ENCODE results near the gene OSBPL1A. TPM values are rescaled to one million over a fixed set of nuclear protein-coding genes. Genes with fewer than 3 reads are reported as not detected.
A peak's percentile ranks its signal among the peaks of the same experiment; 100 is the strongest.
"Not testable (repeated sequence)": the region's sequence is repeated elsewhere in the genome, so short reads cannot be mapped to it uniquely, and the experiment has no call there.

Gene OSBPL1A
- total RNA-seq, 1 experiment from 2014 or later = 16.6 TPM

- DNase-seq (ENCODE audit: low read depth) = no peak
Observed at GRCh38 chr18:24189007-24189528, 208.6 kb downstream of the OSBPL1A start.

- DNase-seq (ENCODE audit: low read depth) = no peak
Observed at GRCh38 chr18:24188120-24188519, 209.5 kb downstream of the OSBPL1A start.

DNA sequence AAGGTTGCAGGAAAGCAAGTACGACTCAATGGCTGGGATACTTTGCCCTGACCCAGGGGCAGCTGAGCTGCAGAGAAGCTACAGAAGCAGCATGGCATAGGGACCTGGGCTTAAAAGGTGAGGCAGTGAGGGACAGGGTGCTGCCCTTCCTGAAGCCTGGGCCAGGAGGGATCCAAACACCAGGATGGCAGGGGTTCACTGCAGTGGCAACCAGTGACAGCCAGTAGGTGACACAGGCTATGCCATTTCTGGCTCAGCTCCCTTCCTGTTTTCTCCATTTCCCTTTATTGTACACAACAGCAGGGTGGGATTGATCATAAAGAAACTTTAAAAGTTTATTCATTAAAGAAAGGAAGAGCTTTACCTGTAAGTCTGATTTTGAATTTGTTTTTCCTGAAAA lies 209.9 kb downstream of the OSBPL1A start:
- DNase-seq (ENCODE audit: low read depth) = no peak

GRCh38 chr18:24187049-24187448 lies 210.6 kb downstream of the OSBPL1A start:
- DNase-seq (ENCODE audit: low read depth) = no peak

- DNase-seq (ENCODE audit: low read depth) = no peak
Observed at GRCh38 chr18:24185805-24186204, 211.8 kb downstream of the OSBPL1A start.

- DNase-seq (ENCODE audit: low read depth) = peak; percentile 4
Observed at GRCh38 chr18:24181806-24182205, 215.8 kb downstream of the OSBPL1A start.

- no peak for DNase-seq (ENCODE audit: low read depth)
Observed at GRCh38 chr18:24180048-24180447, 217.6 kb downstream of the OSBPL1A start.

DNA sequence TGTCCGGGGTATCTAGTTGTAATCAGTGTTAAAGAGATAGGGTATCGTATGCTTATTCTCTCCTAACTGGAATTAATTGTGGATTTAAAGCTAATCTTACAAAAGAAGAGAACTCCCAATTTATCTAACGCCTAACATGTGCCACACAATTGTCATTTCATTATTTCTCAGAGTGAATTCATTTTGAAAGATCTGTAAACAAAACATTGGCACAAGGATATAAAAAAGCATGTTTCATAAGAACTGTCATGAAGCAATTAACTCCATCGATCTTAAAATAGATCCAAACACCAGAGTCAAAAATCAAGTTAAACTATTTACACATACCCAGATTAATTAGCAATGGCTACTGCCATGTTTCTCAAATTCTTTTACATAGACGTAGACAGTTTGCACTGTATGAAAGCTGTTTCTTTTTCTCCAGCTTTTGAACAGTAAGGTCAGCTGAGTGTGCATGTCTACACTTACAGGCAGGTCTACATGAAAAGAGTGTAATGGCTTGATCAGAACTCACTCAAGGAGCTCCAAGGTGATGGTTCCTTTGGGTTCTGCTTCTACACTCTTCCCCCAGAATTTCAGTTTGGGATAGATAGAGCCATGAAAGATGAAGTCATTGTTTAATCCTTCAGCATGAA lies 220.0 kb downstream of the OSBPL1A start:
- no peak for DNase-seq (ENCODE audit: low read depth)

DNA sequence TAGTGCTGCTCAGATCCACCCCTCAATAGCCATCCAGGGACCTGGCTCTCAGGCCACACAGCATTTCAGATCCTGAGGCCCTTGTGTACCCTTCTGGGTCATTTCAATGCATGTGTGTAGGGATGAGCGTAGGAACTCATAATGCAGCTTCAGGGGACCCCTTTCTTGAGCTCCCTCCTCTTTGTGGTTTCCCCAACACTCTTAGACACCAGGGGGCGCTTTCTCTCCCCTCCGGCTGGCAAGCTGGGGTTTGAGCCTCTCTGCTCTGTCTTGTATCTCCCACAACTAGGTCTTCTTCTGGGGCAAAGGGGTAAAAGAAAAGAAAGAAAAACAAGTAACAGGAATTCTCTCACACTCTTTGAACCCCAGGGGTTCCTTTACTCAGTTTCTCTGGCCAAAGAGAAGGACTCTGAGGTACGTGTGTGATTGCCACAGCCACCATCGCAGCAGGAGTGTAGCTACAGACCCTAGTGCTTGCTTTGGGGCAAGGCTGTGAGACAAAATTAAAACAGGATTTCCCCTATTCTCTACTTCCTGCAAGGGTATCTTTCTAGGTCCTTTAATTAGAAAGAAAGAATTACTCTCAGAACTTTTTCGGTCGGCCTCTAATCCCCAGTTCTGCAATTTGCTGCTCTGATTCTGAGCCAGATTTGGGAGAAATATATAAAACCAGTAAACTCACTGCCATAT lies 220.8 kb downstream of the OSBPL1A start:
- DNase-seq (ENCODE audit: low read depth) = peak; percentile 56

GRCh38 chr18:24173997-24174396 lies 223.6 kb downstream of the OSBPL1A start:
- no peak for DNase-seq (ENCODE audit: low read depth)

GRCh38 chr18:24170360-24170759 lies 227.3 kb downstream of the OSBPL1A start:
- DNase-seq (ENCODE audit: low read depth) = peak; percentile 10

DNA sequence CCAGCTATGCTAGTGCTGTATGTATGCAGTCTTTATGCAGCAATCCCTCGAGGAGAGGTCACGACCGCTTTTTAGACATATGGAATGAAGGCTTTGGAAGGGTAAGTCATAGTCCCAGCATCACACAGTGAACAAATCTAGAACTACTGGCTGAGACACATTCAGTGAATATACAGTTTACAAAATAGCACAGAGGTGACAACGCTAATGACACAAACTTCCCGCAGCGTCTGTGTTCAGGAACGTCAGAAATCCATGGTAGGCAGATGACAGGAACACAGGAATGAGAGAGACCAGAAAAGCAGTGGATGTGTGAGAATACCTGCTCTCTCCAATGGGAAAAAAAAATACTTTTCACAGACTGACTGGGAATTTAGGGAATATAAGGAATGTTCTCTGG lies 229.1 kb downstream of the OSBPL1A start:
- no peak for DNase-seq (ENCODE audit: low read depth)

DNA sequence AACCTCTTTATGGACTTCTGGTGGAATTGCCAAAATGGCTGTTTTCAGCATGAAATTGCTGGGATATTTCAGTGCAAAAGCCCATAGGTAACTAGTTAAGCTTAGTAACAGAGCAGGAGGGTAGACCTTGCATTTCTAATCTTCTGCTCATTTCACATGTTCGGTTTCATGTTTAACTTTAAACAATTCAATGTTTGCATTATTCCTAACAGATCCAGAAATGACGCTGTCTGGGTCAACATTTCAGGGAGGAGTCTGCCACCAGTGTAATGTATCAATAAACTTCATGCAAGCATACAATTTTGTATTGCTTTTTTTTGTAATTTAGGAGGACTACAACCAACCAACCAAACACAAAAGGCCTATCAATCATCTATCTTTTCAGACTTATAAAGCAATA lies 236.3 kb downstream of the OSBPL1A start:
- DNase-seq (ENCODE audit: low read depth) = no peak

GRCh38 chr18:24160086-24160485 lies 237.5 kb downstream of the OSBPL1A start:
- DNase-seq (ENCODE audit: low read depth) = peak; percentile 13

DNA sequence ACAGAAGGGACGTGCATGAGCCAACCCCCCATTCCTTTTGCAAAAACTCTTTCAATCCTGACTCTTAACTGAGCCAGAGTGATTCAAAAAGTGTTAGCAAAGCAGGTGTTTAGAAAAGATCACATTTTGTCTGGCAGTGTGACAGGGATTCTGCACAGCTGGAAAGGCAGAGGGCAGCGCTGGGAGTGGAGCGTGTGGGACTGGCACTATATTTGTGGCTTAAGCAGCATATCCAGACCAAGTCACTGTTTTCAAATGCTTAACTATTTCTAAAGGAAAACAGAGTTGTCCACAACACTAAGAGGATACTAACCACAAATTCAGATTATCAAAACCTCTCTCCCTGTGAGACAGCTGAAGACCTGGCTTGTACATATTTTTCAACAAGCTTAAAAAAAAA lies 239.8 kb downstream of the OSBPL1A start:
- DNase-seq (ENCODE audit: low read depth) = no peak

GRCh38 chr18:24153397-24153796 lies 244.2 kb downstream of the OSBPL1A start:
- DNase-seq (ENCODE audit: low read depth) = no peak

DNA sequence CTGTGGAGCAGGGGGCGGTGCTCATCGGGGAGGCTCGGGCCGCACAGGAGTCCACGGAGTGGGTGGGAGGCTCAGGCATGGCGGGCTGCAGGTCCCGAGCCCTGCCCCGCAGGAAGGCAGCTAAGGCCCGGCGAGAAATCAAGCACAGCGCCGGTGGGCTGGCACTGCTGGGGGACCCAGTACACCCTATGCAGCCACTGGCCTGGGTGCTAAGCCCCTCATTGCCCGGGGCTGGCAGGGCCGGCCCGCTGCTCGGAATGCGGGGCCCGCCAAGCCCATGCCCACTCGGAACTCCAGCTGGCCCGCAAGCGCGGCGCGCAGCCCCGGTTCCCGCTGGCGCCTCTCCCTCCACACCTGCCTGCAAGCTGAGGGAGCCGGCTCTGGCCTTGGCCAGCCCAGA lies 248.0 kb downstream of the OSBPL1A start:
- DNase-seq (ENCODE audit: low read depth) = not testable (repeated sequence)

DNA sequence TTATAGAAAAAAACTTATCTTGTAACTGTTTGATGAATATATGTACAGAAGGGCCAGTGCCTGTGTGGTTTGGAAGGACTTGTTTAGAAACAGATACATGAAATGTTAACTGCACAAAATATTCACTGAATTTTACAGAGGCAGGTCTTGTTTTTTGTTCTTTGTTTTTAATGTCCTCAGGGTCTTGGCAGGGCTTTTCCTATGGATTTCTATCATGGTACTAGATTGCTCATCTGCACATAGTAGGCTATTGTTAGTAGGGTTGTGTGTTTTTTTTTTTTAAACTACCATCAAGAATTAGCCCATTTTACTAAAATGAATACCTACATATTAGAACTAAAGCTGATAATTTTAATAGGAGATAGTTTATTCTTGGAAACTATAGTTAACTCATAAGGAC lies 255.2 kb downstream of the OSBPL1A start:
- no peak for DNase-seq (ENCODE audit: low read depth)

- DNase-seq (ENCODE audit: low read depth) = no peak
Observed at GRCh38 chr18:24140697-24141096, 256.9 kb downstream of the OSBPL1A start.

- no peak for DNase-seq (ENCODE audit: low read depth)
Observed at GRCh38 chr18:24138789-24139616, 258.6 kb downstream of the OSBPL1A start, which contains the start of gene CABYR. Gene CABYR (plus strand): TSS chr18:24139062. CDS start chr18:24143115, 4,053 bp downstream.

DNA sequence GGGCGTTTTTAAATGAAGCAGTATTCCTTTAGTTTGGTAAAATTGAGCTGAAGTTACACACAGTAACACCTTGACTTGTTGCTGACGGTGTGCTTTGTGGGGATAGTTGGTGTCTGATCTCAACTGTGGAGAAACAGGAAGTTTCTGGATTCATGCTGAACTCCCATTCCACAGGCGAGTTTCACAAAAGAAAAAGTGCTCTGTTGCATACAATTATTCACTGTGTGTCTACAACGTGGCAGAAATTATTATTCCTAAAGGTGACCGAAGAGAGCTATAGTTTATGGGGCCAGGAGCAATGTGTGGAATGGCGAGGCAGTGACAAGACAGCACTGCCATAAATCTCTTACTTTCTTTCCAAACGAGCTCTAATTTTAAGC lies 259.2 kb downstream of the OSBPL1A start:
- no peak for DNase-seq (ENCODE audit: low read depth)

- no peak for DNase-seq (ENCODE audit: low read depth)
Observed at GRCh38 chr18:24136967-24137373, 260.7 kb downstream of the OSBPL1A start.

Data from HT1080 (cell line).